Left cardiac atrium (tissue), 4 donors: Measurements from ENCODE around the gene ANK2. TPM values are rescaled to one million over a fixed set of nuclear protein-coding genes. Genes with fewer than 3 reads are reported as not detected.

Experiments
- ATAC-seq, 2 donors: fragments of 200-7000 bp; cut with Tn5 transposase; one replicate each; pipeline ENCODE4 v1.9.1; 2020; ENCODE audit warnings: mild to moderate bottlenecking in 2 of 2, moderate library complexity in 2 of 2
- DNase-seq: peaks from one replicate; pipeline ENCODE4 v3.0.0-alpha.2; 2020
- intact Hi-C, 2 donors: fragments of 100-400 bp; cut with DNase I; formaldehyde crosslinking; loops; one replicate each; pipeline versions ENCODE4 v1.14.1 to v1.15.1; 2022 to 2023
- total RNA-seq, 2 donors: library from RNA; stranded (reverse); fragmentation: NEBNext Ultra II Directional; extraction: Animal tissue kit (Norgen Biotek cat#: 25700); gene quantifications; one replicate each; pipeline ENCODE4 v1.2.1, GENCODE V29; 2021
- donor health status: DM: no; HTN: yes; CAD: no.
- donor health status: DM: no; HTN: yes; CAD: no; lungs with severe emphysema.
- donor health status: DM: yes; HTN: yes; CAD: no.
- donor health status: Dilated cardiomyopathy.

The ANK2 gene
- total RNA-seq, 2 donors from 2014 or later, result 277 to 318 TPM

- no peak for DNase-seq
Observed at GRCh38 chr4:113131621-113132020, 82.2 kb downstream of the ANK2 start.

GRCh38 chr4:113141901-113142346 lies 92.5 kb downstream of the ANK2 start:
- DNase-seq (no peak), ATAC-seq (peak in 1 of 2 donors; percentile 49)
- intact Hi-C loops, result no loop called here

More at GRCh38 chr4:113131621-113132020, 82.2 kb downstream of the ANK2 start:
- intact Hi-C loops, result no loop called here
- ATAC-seq, result no peak

DNA sequence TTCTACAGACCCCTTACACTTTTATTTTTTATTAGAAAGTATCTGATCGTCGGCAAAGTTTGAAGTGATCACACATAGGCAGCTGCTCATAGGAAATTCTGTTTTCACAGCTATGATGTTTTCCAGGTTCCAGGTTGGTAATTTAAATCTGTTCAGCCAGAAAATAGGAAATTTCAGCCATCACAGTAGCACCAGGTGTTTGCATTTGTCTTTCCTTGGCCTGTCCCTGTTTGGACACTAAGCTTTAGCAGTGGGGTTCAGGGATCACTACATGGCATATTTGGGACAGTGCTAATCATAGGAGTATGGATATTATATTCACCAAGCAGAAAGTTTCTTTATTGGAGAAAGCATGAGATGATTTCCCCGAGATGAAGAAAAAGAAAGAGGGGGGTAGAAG lies 92.9 kb downstream of the ANK2 start:
- no peak for DNase-seq
- ATAC-seq, result no peak
- intact Hi-C loops, result no loop called here

GRCh38 chr4:113144091-113144490 lies 94.6 kb downstream of the ANK2 start:
- ATAC-seq, result no peak
- DNase-seq, result no peak
- intact Hi-C loops, result no loop called here

DNA sequence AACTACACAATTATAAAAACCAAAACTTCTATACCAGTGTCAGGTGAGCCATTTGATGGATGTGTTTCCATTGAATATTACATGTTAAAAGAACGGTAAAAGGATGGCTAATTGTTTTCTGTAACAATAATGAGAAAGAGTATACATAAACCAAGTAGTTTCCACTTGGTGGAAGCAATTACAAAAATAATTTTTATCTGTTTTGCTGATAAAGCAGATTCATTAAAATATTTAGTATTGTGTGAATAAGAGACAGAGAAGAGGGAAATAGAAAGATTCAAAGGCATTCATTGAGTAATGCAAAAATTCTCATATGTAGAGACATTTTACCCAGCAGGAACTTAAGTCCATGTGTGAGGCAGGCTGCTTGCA lies 95.7 kb downstream of the ANK2 start:
- intact Hi-C loops, result loop anchor here in 1 of 2 donors (5.0 kb wide), 1 partner anchor 33 kb away; no protein-coding TSS in a partner anchor
- DNase-seq, result no peak
- ATAC-seq, result no peak

- no peak for DNase-seq
- intact Hi-C loops, result loop anchor here in 1 of 2 donors (5.0 kb wide), 1 partner anchor 33 kb away; no protein-coding TSS in a partner anchor
- ATAC-seq, result peak; percentile 64 to 69
Observed at GRCh38 chr4:113145519-113146291, 96.3 kb downstream of the ANK2 start.

GRCh38 chr4:113146876-113147358 lies 97.5 kb downstream of the ANK2 start:
- intact Hi-C loops, result loop anchor here in 1 of 2 donors (5.0 kb wide), 1 partner anchor 35 kb away; no protein-coding TSS in a partner anchor
- ATAC-seq (peak; percentile 47 to 75), DNase-seq (peak; percentile 29)

GRCh38 chr4:113147498-113148111 lies 98.2 kb downstream of the ANK2 start:
- ATAC-seq, result peak in 1 of 2 donors; percentile 33
- no peak for DNase-seq
- intact Hi-C loops, result loop anchor here in 1 of 2 donors (5.0 kb wide), 1 partner anchor 35 kb away; no protein-coding TSS in a partner anchor

DNA sequence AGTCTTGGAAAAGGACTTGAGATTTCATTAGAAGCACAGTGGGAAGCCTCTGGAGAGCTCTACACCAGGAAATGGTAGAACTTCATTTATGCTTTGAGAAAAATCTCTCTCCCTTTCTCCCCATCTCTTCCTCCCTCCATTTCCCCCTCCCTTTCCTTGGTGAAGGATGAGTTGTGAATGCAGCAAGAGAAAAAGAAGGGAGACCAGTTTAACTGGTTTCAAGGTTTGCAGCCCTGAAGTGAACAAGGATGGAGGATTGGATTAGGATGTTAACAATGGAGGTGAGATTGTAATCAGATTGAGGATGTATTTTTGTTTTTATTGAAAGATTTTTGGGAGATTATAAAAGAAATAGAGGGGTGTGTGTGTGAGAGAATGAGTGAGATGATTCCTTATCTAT lies 99.5 kb downstream of the ANK2 start:
- DNase-seq (no peak), ATAC-seq (no peak)
- intact Hi-C loops, result loop anchor here in 1 of 2 donors (5.0 kb wide), 1 partner anchor 37 kb away; no protein-coding TSS in a partner anchor

GRCh38 chr4:113153529-113154101 lies 104.2 kb downstream of the ANK2 start:
- ATAC-seq (peak in 1 of 2 donors; percentile 76), DNase-seq (no peak)
- intact Hi-C loops, result no loop called here

- ATAC-seq, result no peak
- intact Hi-C loops, result no loop called here
Observed at GRCh38 chr4:113154281-113154680, 104.8 kb downstream of the ANK2 start.

DNA sequence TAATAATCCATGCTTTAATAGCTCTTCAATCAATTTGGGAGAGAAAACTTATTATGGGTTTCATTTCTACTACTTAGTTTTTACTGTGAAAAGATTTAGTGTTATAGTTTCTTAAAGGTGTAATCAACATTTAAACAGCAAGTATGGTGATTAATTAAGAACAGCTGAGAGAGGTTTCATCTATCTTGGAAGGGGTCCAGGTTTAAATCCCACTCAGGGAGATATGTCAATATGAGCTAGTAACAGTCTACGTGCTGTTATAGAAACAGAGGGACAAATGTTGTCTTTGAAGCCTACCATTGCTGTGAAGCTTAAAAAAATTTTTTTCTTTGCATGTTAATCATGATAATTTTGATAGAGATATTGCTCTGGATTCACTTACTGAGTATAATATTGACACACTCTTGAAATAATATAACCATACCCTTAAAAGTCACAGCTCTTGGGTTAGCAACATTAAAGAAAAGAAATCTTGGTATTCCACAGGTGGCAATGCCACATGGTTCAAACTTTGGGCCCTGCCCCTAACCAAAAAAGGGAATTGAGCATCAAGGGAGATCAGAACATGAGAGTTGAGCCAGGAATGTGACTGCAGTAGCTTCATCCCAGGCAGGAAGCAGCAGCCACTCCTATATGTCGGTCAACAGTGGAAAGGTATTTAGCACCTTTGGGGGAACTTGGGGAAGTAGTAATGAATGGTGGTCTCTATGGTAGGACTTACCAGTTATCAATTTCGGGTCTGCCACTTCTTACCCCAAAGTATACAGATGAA lies 107.8 kb downstream of the ANK2 start:
- intact Hi-C loops, result no loop called here
- DNase-seq, result no peak
- ATAC-seq, result no peak

More at GRCh38 chr4:113154281-113154680, 104.8 kb downstream of the ANK2 start:
- DNase-seq, result no peak

DNA sequence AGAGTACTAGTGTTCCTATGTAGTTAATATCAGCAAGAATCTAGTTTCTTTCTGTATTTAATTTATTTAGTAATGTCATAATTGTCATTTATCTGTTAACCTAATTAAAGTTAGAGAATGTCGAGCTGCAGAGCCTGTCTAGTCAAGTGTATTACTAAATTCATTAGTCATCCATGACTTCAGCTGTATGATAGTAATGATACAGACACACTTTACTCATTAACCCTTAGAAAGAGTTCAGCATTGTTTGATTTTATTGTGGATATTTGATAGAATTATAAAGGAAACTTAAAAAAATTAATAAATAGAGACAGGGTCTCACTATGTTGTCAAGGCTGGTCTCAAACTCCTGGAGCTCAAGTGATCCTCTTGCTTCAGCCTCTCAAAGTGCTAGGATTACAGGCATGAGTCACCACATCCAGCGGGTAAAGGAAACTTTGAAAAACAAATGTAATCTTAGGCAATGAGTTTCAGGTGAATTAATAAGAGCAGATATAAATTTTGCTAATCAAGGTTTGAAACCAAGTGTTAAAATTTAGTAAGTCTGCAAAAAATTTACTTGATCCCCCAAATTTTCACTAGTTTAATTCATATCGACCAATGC lies 110.6 kb downstream of the ANK2 start:
- no peak for ATAC-seq

DNA sequence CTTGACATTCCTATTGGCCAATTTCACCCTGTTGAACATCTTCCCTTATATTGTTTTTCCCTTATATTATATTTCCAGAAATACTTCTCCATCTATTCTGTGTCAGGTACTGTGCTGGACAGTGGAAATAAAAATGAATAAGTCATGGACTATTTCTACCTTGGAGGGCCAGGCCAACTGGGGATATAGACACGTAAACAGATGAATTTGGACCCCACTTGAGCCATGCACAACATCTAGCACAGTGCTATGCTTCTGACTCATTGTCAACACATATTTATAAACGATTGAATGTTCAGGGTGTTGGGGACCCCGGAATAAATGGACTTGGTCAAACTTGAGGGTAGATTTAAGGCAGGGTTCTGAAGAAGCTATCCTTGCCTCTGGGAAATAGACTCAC lies 111.1 kb downstream of the ANK2 start:
- DNase-seq, result no peak
- intact Hi-C loops, result no loop called here
- ATAC-seq, result no peak

More for the DNA sequence above, 110.6 kb downstream of the ANK2 start:
- DNase-seq, result no peak
- intact Hi-C loops, result no loop called here

DNA sequence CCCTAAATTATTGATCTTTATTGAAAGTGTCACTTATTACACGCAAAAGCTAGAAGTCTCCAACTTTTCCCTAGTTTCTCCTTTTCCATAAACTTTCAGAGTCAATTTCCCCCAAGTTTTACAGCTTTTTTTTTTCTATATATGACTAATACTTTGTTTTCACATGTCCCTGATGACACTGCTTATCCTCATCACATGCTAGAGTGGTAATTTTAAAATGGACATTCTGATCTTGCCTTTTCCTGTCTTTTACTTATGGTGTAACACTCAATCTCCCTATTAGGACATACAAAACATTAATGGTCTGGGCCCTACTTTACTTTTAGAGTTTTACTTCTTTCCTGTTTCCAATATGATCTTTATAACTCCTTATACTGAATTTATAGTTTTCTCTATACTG lies 112.6 kb downstream of the ANK2 start:
- DNase-seq (no peak), ATAC-seq (peak in 1 of 2 donors; percentile 40)
- intact Hi-C loops, result no loop called here

GRCh38 chr4:113169368-113169767 lies 119.9 kb downstream of the ANK2 start:
- intact Hi-C loops, result no loop called here
- ATAC-seq (peak in 1 of 2 donors; percentile 51), DNase-seq (no peak)

DNA sequence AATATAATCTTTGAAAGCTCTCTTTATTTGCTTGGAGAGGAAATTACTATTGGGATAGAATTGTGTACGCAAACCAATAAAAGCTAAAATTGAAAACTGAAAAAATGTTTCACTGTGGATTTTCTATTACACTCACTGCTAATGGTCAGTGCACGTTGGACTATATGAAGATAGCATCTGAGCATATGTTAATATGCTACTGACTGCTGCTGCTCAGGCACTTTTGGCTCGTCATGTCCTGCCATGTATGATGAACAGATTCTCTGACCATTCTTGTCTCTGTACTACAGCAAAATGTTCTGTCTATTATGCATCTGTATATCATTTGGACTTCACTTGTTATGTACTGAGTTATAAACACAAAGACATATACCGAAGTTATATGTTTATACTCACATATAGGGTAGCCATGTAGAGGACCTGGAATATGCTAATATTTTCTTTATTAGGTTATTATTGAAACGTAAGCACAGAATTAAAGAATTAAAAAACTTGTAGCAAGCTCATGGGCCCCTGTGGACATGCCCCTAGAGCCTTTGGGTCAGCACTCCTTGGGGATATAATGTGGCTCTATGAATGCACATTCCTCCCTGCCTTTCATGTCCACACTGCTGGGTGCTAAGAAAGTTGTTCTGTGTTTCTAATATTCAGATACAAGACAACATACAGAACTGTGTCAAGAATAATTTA lies 120.8 kb downstream of the ANK2 start:
- intact Hi-C loops, result no loop called here
- DNase-seq, result no peak
- ATAC-seq, result no peak
